GM23248 (cell line): ENCODE results near the gene HAUS6. TPM values are rescaled to one million over a fixed set of nuclear protein-coding genes. Genes with fewer than 3 reads are reported as not detected.
A peak's percentile ranks its signal among the peaks of the same experiment; 100 is the strongest.

Experiments used
- DNase-seq: peaks from one replicate; pipeline ENCODE4 v3.0.0-alpha.2; 2015
- H2AFZ ChIP-seq: fragments of 200-600 bp; sonication (generic); 2 replicates; pipeline ENCODE4 v1.6.1; 2016; ENCODE audit warnings: antibody characterized with exemption
- H3F3A ChIP-seq: fragments of 200-600 bp; sonication (generic); 2 replicates; pipeline ENCODE4 v1.6.1; 2016; ENCODE audit warnings: mild to moderate bottlenecking, antibody characterized with exemption, mixed run types; ENCODE audit not compliant: insufficient read depth
- H3K27ac ChIP-seq: fragments of 200-600 bp; sonication (generic); 2 replicates; pipeline ENCODE4 v1.5.1; 2016; ENCODE audit warnings: mild to moderate bottlenecking
- H3K27me3 ChIP-seq: fragments of 200-600 bp; sonication (generic); replicated peaks from 2 replicates; pipeline ENCODE4 v1.6.1; 2016; ENCODE audit warnings: mild to moderate bottlenecking; ENCODE audit not compliant: insufficient read depth
- H3K36me3 ChIP-seq: fragments of 200-600 bp; sonication (generic); 2 replicates; pipeline ENCODE4 v1.6.1; 2016; ENCODE audit warnings: low read depth, mild to moderate bottlenecking
- H3K4me1 ChIP-seq: fragments of 200-600 bp; sonication (generic); 2 replicates; pipeline ENCODE4 v1.6.1; 2016; ENCODE audit warnings: mild to moderate bottlenecking; ENCODE audit not compliant: insufficient read depth
- H3K4me2 ChIP-seq: fragments of 200-600 bp; sonication (generic); one replicate; pipeline ENCODE4 v1.6.1; 2016; ENCODE audit warnings: mild to moderate bottlenecking; ENCODE audit not compliant: unreplicated experiment
- H3K4me3 ChIP-seq: fragments of 200-600 bp; sonication (generic); 2 replicates; pipeline ENCODE4 v1.5.1; 2016; ENCODE audit warnings: mild to moderate bottlenecking
- H3K79me2 ChIP-seq: fragments of 200-600 bp; sonication (generic); 2 replicates; pipeline ENCODE4 v1.6.1; 2016; ENCODE audit warnings: mild to moderate bottlenecking; ENCODE audit not compliant: insufficient read depth
- H3K9ac ChIP-seq: fragments of 200-600 bp; sonication (generic); 2 replicates; pipeline ENCODE4 v1.6.1; 2016; ENCODE audit warnings: mild to moderate bottlenecking
- H3K9me2 ChIP-seq: fragments of 200-600 bp; sonication (generic); 2 replicates; pipeline ENCODE4 v1.6.1; 2016; ENCODE audit warnings: mixed run types, mild to moderate bottlenecking, moderate library complexity; ENCODE audit not compliant: insufficient read depth
- H3K9me3 ChIP-seq: fragments of 200-600 bp; sonication (generic); one replicate; pipeline ENCODE4 v1.6.1; 2017; ENCODE audit warnings: low read depth
- H4K20me1 ChIP-seq: fragments of 200-600 bp; sonication (generic); 2 replicates; pipeline ENCODE4 v1.6.0; 2016; ENCODE audit not compliant: insufficient read depth
- EZH2 ChIP-seq: fragments of 200-600 bp; sonication (generic); IDR thresholded peaks from 2 replicates; pipeline ENCODE4 v1.6.1; 2018; ENCODE audit warnings: antibody characterized with exemption, mild to moderate bottlenecking; ENCODE audit not compliant: insufficient read depth, poor library complexity, severe bottlenecking
- EZH2phosphoT487 ChIP-seq: fragments of 200-600 bp; sonication (generic); IDR thresholded peaks from 2 replicates; pipeline ENCODE4 v1.6.1; 2018; ENCODE audit warnings: antibody characterized with exemption, moderate library complexity, mild to moderate bottlenecking, low read depth; ENCODE audit not compliant: insufficient read depth
- WGBS, 2 experiments: methylation state at CpG; one replicate each; pipeline ENCODE4 v1.1.6; 2015 to 2017; ENCODE audit warnings: low lambda C conversion rate in 2 of 2, low coverage in 1 of 2; ENCODE audit errors: missing lambda C conversion rate in 2 of 2; 5-methylcytosine and 5-hydroxymethylcytosine counted together
- in situ Hi-C: fragments of 300-500 bp; cut with MboI; formaldehyde crosslinking; loops from 2 replicates; pipeline ENCODE4 v1.15.0; 2020
- polyA plus RNA-seq: library from polyadenylated mRNA; unstranded; fragments of >200 nt; fragmentation: Nextera tagmentation; extraction: Ambion mirVana; gene quantifications from 2 replicates; pipeline ENCODE4 v1.2.1, GENCODE V29; 2016
- total RNA-seq: library from RNA; depleted of rRNA; stranded (reverse); fragments of >200 nt; shearing (Covaris generic); gene quantifications from 2 replicates; pipeline ENCODE4 v1.2.3, GENCODE V29; 2014

The HAUS6 gene
- total and polyA plus RNA-seq, 2 experiments from 2014 or later = 7.7 to 12.5 TPM

- Histone ChIP-seq H3K27ac (no peak overlapping the region), H2AFZ (no peak overlapping the region; the same call in 1 of the 2 replicates), H3K9me3 (no peaks in the 10 kb centered on the region)
These were observed 31.0 kb upstream of the HAUS6 start for GRCh38 chr9:19133549-19134345.

GRCh38 chr9:19130436-19130835 is 27.7 kb upstream of the HAUS6 start:
- H3K4me2 ChIP-seq = peak overlapping the region; percentile 56
- peak overlapping the region; percentile 91; the same call in 1 of the 2 replicates for H2AFZ ChIP-seq

More at GRCh38 chr9:19133549-19134345, 31.0 kb upstream of the HAUS6 start:
- DNase-seq = no peak
- no peak overlapping the region for H3K4me2 ChIP-seq
- no peaks in the 10 kb centered on the region for H3K27me3 ChIP-seq
- WGBS, 2 experiments = 95 to 98% methylated on average over 6 of the region's 6 CpGs
- H3K9ac ChIP-seq = no peak overlapping the region
- H3K79me2 ChIP-seq = no peaks in the 10 kb centered on the region
- H3K36me3 ChIP-seq = no peaks in the 10 kb centered on the region
- peaks cover 28% of the 10 kb centered on the region for H3K4me1 ChIP-seq
- no peaks in the 10 kb centered on the region for H4K20me1 ChIP-seq
- H3K4me3 ChIP-seq = no peak overlapping the region
- no peaks in the 10 kb centered on the region for H3K9me2 ChIP-seq
- H3F3A ChIP-seq = peaks cover 26% of the 10 kb centered on the region
- TF ChIP-seq EZH2phosphoT487 (no peak), EZH2 (no peak)
- in situ Hi-C loops = no loop called here

GRCh38 chr9:19127871-19128500 is 25.3 kb upstream of the HAUS6 start:
- in situ Hi-C loops = no loop called here
- WGBS, 2 experiments = 1 to 3% methylated on average over 38 to 40 of the region's 40 CpGs
- no peaks in the 10 kb centered on the region for H3K9me3 ChIP-seq
- H3K4me1 ChIP-seq = peaks cover 39% of the 10 kb centered on the region
- TF ChIP-seq EZH2 = no peak
- TF ChIP-seq EZH2phosphoT487 = no peak
- H2AFZ ChIP-seq = peak overlapping the region; percentile 91
- peak overlapping the region; percentile 83 for H3K27ac ChIP-seq
- H3K36me3 ChIP-seq = peaks cover 17% of the 10 kb centered on the region
- peaks cover 55% of the 10 kb centered on the region for H3K79me2 ChIP-seq
- peak overlapping the region; percentile 93 for H3K4me2 ChIP-seq
- peak; percentile 69 for DNase-seq
- H3K4me3 ChIP-seq = peak overlapping the region; percentile 95
- H3K27me3 ChIP-seq = no peaks in the 10 kb centered on the region
- H3K9ac ChIP-seq = peak overlapping the region; percentile 97
- no peaks in the 10 kb centered on the region for H3K9me2 ChIP-seq
- H4K20me1 ChIP-seq = no peaks in the 10 kb centered on the region
- peaks cover 42% of the 10 kb centered on the region for H3F3A ChIP-seq

More at GRCh38 chr9:19130436-19130835, 27.7 kb upstream of the HAUS6 start:
- peaks cover 32% of the 10 kb centered on the region for H3K79me2 ChIP-seq
- no peaks in the 10 kb centered on the region for H3K9me3 ChIP-seq
- H3K27ac ChIP-seq = peak overlapping the region; percentile 83; the same call in 1 of the 2 replicates
- no peaks in the 10 kb centered on the region for H3K27me3 ChIP-seq
- in situ Hi-C loops = no loop called here
- H3K4me1 ChIP-seq = peaks cover 25% of the 10 kb centered on the region
- no peak overlapping the region for H3K9ac ChIP-seq
- TF ChIP-seq EZH2 = no peak
- TF ChIP-seq EZH2phosphoT487 = no peak
- H3K9me2 ChIP-seq = no peaks in the 10 kb centered on the region
- WGBS, 2 experiments = 73 to 75% methylated on average over 8 of the region's 8 CpGs
- no peaks in the 10 kb centered on the region for H4K20me1 ChIP-seq
- H3K4me3 ChIP-seq = no peak overlapping the region
- peaks cover 27% of the 10 kb centered on the region for H3F3A ChIP-seq
- DNase-seq = no peak
- no peaks in the 10 kb centered on the region for H3K36me3 ChIP-seq

- Histone ChIP-seq H3K4me3 (peak overlapping the region; percentile 95), H3K4me2 (peak overlapping the region; percentile 93), H3K79me2 (peaks cover 78% of the 10 kb centered on the region), H3K9ac (peak overlapping the region; percentile 20; the same call in 1 of the 2 replicates), H3K27me3 (no peaks in the 10 kb centered on the region), H3K4me1 (peaks cover 37% of the 10 kb centered on the region), H3F3A (peaks cover 60% of the 10 kb centered on the region), H3K27ac (peak overlapping the region; percentile 17; the same call in 1 of the 2 replicates), H2AFZ (no peak overlapping the region), H3K9me2 (no peaks in the 10 kb centered on the region), H4K20me1 (no peaks in the 10 kb centered on the region), H3K36me3 (peaks cover 41% of the 10 kb centered on the region), H3K9me3 (no peaks in the 10 kb centered on the region)
- TF ChIP-seq EZH2phosphoT487 (no peak), EZH2 (no peak)
- no peak for DNase-seq
- in situ Hi-C loops = no loop called here
These were observed 21.7 kb upstream of the HAUS6 start for GRCh38 chr9:19124430-19124793.
